Parathyroid adenoma (tissue), 2 donors: ENCODE measurements around the gene MDM2.

Source experiments
- H2AFZ ChIP-seq: fragments of 300-600 bp; sonication (generic); one replicate; pipeline ENCODE4 v1.7.0; 2017; ENCODE audit warnings: antibody characterized with exemption, mild to moderate bottlenecking
- H3K27ac ChIP-seq: fragments of 300-600 bp; sonication (generic); one replicate; pipeline ENCODE4 v1.7.0; 2017
- H3K27me3 ChIP-seq: fragments of 300-600 bp; sonication (generic); one replicate; pipeline ENCODE4 v1.7.0; 2017; ENCODE audit warnings: low read length; ENCODE audit not compliant: control insufficient read depth, insufficient read depth
- H3K36me3 ChIP-seq: fragments of 300-600 bp; sonication (generic); one replicate; pipeline ENCODE4 v1.7.0; 2017; ENCODE audit warnings: low read length; ENCODE audit not compliant: control insufficient read depth, insufficient read depth
- H3K4me1 ChIP-seq: fragments of 300-600 bp; sonication (generic); one replicate; pipeline ENCODE4 v1.7.0; 2017; ENCODE audit warnings: control low read depth
- H3K4me2 ChIP-seq: fragments of 300-600 bp; sonication (generic); one replicate; pipeline ENCODE4 v1.7.0; 2017; ENCODE audit warnings: low read length
- H3K4me3 ChIP-seq: fragments of 300-600 bp; sonication (generic); one replicate; pipeline ENCODE4 v1.7.0; 2017; ENCODE audit warnings: low read depth, low read length
- H3K79me2 ChIP-seq: fragments of 300-600 bp; sonication (generic); one replicate; pipeline ENCODE4 v1.7.0; 2017; ENCODE audit warnings: control low read depth
- H3K9ac ChIP-seq: fragments of 300-600 bp; sonication (generic); one replicate; pipeline ENCODE4 v1.7.0; 2017; ENCODE audit warnings: mild to moderate bottlenecking
- H3K9me3 ChIP-seq: fragments of 300-600 bp; sonication (generic); one replicate; pipeline ENCODE4 v1.7.0; 2017; ENCODE audit warnings: low read length; ENCODE audit not compliant: control insufficient read depth
- CTCF ChIP-seq: fragments of 300-600 bp; sonication (generic); IDR thresholded peaks from one replicate; pipeline ENCODE4 v1.7.0; 2017; ENCODE audit warnings: antibody characterized with exemption, mild to moderate bottlenecking
- donor health status: primary hyperparathyroidism.

Gene MDM2

GRCh38 chr12:68789144-68789878 lies 18.7 kb upstream of the MDM2 start:
- Histone ChIP-seq H3K4me3 (no peak overlapping the region), H3K27ac (no peak overlapping the region), H3K4me2 (no peak overlapping the region)

GRCh38 chr12:68790081-68790951 lies 17.7 kb upstream of the MDM2 start:
- H3K9me3 ChIP-seq = no peaks in the 10 kb centered on the region
- no peaks in the 10 kb centered on the region for H3K4me1 ChIP-seq
- H3K9ac ChIP-seq = no peak overlapping the region
- no peak overlapping the region for H3K4me3 ChIP-seq
- no peaks in the 10 kb centered on the region for H3K36me3 ChIP-seq
- TF ChIP-seq CTCF = no peak
- no peak overlapping the region for H3K4me2 ChIP-seq
- no peak overlapping the region for H2AFZ ChIP-seq
- H3K79me2 ChIP-seq = no peaks in the 10 kb centered on the region
- H3K27ac ChIP-seq = no peak overlapping the region
- H3K27me3 ChIP-seq = no peaks in the 10 kb centered on the region

More at GRCh38 chr12:68789144-68789878, 18.7 kb upstream of the MDM2 start:
- no peak overlapping the region for H2AFZ ChIP-seq
- H3K36me3 ChIP-seq = no peaks in the 10 kb centered on the region
- H3K9me3 ChIP-seq = no peaks in the 10 kb centered on the region
- TF ChIP-seq CTCF = no peak
- no peak overlapping the region for H3K9ac ChIP-seq
- H3K27me3 ChIP-seq = no peaks in the 10 kb centered on the region
- no peaks in the 10 kb centered on the region for H3K79me2 ChIP-seq
- H3K4me1 ChIP-seq = no peaks in the 10 kb centered on the region

- Histone ChIP-seq H3K36me3 (no peaks in the 10 kb centered on the region), H3K27me3 (no peaks in the 10 kb centered on the region), H3K9me3 (no peaks in the 10 kb centered on the region), H3K9ac (no peak overlapping the region), H3K4me3 (no peak overlapping the region), H2AFZ (no peak overlapping the region), H3K4me1 (no peaks in the 10 kb centered on the region), H3K27ac (no peak overlapping the region), H3K79me2 (no peaks in the 10 kb centered on the region), H3K4me2 (no peak overlapping the region)
- TF ChIP-seq CTCF = no peak
Observed at GRCh38 chr12:68790952-68791234, 17.1 kb upstream of the MDM2 start.

- no peak overlapping the region for H3K4me3 ChIP-seq
- H3K9me3 ChIP-seq = no peaks in the 10 kb centered on the region
- no peak overlapping the region for H3K27ac ChIP-seq
- no peak for TF ChIP-seq CTCF
- no peaks in the 10 kb centered on the region for H3K36me3 ChIP-seq
- no peak overlapping the region for H3K9ac ChIP-seq
- H3K4me2 ChIP-seq = no peak overlapping the region
- H3K4me1 ChIP-seq = no peaks in the 10 kb centered on the region
- no peaks in the 10 kb centered on the region for H3K27me3 ChIP-seq
- no peaks in the 10 kb centered on the region for H3K79me2 ChIP-seq
- H2AFZ ChIP-seq = no peak overlapping the region
Observed at GRCh38 chr12:68791897-68792481, 16.0 kb upstream of the MDM2 start.
